Mesendoderm (in vitro differentiated cells): Measurements from ENCODE around the gene ZNF799. TPM values are rescaled to one million over a fixed set of nuclear protein-coding genes. Genes with fewer than 3 reads are reported as not detected.
"Not testable (repeated sequence)": the region's sequence is repeated elsewhere in the genome, so short reads cannot be mapped to it uniquely, and the experiment has no call there.

Source experiments
- DNase-seq: peaks from one replicate; pipeline ENCODE4 v3.0.0; 2013
- H2AK5ac ChIP-seq: 2 replicates; pipeline ENCODE4 v1.6.1; 2013; ENCODE audit warnings: low read length, inconsistent platforms
- H2BK120ac ChIP-seq: 2 replicates; pipeline ENCODE4 v1.6.1; 2013; ENCODE audit warnings: low read depth, mild to moderate bottlenecking, low read length, moderate library complexity, mixed read lengths
- H2BK15ac ChIP-seq: replicated peaks from 2 replicates; pipeline ENCODE4 v1.6.1; 2013; ENCODE audit warnings: low read depth, mild to moderate bottlenecking, moderate library complexity
- H2BK5ac ChIP-seq: 2 replicates; pipeline ENCODE4 v1.6.1; 2013; ENCODE audit warnings: low read length, inconsistent platforms
- H3K18ac ChIP-seq: 2 replicates; pipeline ENCODE4 v1.6.1; 2013; ENCODE audit warnings: mild to moderate bottlenecking, low read length, mixed read lengths
- H3K23ac ChIP-seq: one replicate; pipeline ENCODE4 v1.6.1; 2013; ENCODE audit warnings: low read length
- H3K27ac ChIP-seq: 2 replicates; pipeline ENCODE4 v1.5.1; 2013; ENCODE audit warnings: low read depth, mild to moderate bottlenecking, inconsistent platforms, low read length, moderate library complexity
- H3K27me3 ChIP-seq: 2 replicates; pipeline ENCODE4 v1.6.1; 2013; ENCODE audit warnings: low read length, control low read depth, mild to moderate bottlenecking, inconsistent platforms; ENCODE audit not compliant: insufficient read depth, poor library complexity
- H3K36me3 ChIP-seq: 2 replicates; pipeline ENCODE4 v1.6.1; 2013; ENCODE audit warnings: low read length, inconsistent platforms; ENCODE audit not compliant: control insufficient read depth, insufficient read depth
- H3K4ac ChIP-seq: one replicate; pipeline ENCODE4 v1.6.1; 2013; ENCODE audit warnings: low read depth, mild to moderate bottlenecking, low read length, moderate library complexity
- H3K4me1 ChIP-seq: 2 replicates; pipeline ENCODE4 v1.6.1; 2013; ENCODE audit warnings: low read depth, low read length, inconsistent platforms; ENCODE audit not compliant: control insufficient read depth
- H3K4me2 ChIP-seq: 2 replicates; pipeline ENCODE4 v1.6.1; 2013; ENCODE audit warnings: low read length
- H3K4me3 ChIP-seq: 2 replicates; pipeline ENCODE4 v1.5.1; 2013; ENCODE audit warnings: mild to moderate bottlenecking, low read length
- H3K56ac ChIP-seq: one replicate; pipeline ENCODE4 v1.6.1; 2013; ENCODE audit warnings: low read length
- H3K79me1 ChIP-seq: 2 replicates; pipeline ENCODE4 v1.6.1; 2013; ENCODE audit warnings: low read length, inconsistent platforms
- H3K79me2 ChIP-seq: 2 replicates; pipeline ENCODE4 v1.6.1; 2013; ENCODE audit warnings: mild to moderate bottlenecking, low read length; ENCODE audit not compliant: control insufficient read depth, insufficient read depth
- H3K9ac ChIP-seq: 2 replicates; pipeline ENCODE4 v1.6.1; 2013; ENCODE audit warnings: low read length, inconsistent platforms
- H4K5ac ChIP-seq: one replicate; pipeline ENCODE4 v1.6.1; 2013; ENCODE audit warnings: low read length
- H4K8ac ChIP-seq: one replicate; pipeline ENCODE4 v1.6.1; 2013; ENCODE audit warnings: low read depth, mild to moderate bottlenecking, control low read depth, low read length, moderate library complexity
- WGBS: extraction: QIAGEN DNeasy Blood & Tissue Kit; methylation state at CpG from one replicate; pipeline ENCODE4 v1.1.7; 2013; ENCODE audit warnings: low lambda C conversion rate, missing lambda C conversion rate; ENCODE audit not compliant: insufficient coverage; ENCODE audit errors: extremely low coverage; 5-methylcytosine and 5-hydroxymethylcytosine counted together
- polyA plus RNA-seq, 2 experiments: library from polyadenylated mRNA; stranded (reverse); fragments of 200-250 nt; gene quantifications; one replicate each; pipeline ENCODE4 v1.2.3, GENCODE V29; 2013

Gene ZNF799
- 1.4 TPM for polyA plus RNA-seq (2013, experiment 1 of 2)
- 1.3 TPM for polyA plus RNA-seq (2013, experiment 2 of 2)

DNA sequence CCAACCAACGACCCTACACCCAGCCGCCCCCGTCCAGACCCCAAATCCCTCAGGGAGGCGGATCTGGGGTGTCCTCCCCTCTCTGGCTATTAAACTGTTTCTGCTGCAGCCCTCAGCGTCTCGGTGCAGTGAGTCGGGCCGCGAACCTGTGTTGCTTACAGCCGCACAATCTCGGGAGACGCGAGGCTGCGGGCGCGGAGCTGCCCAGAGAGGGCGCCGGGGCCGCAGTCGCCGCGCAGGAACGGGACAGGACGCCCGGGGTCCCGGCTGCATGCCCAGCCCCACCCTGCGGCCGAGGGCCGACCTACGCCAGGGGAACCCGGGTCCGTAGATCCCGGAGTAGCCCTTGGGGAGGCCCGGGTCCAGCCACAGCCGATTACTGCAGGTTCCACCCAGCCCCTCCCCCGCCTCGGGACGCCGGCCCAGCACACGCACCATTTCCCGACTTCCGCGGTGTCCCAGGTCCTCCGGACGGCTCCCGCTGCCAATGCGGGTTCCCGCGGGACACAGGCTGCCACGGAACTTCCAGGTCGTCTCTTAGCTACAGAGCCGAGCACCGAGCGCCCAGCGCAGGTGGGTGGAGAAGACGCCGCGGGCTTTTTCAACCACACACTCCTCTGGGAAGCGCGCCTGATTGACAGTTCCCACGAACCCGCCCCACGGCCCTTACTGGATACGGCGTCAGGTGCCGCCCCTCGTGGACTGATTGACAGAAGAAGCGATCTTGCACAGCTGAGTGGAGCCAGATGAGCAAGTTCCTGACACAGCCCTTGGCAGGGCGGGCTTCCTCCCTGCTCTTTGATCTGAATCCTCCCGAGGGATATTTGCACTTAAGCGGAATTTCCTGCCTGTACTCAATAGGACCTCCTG, at the start of gene ZNF799:
ZNF799 (minus strand) TSS at position 639 of the 870 bp plus-strand sequence; CDS start at position 438, 201 bp downstream.
- Histone ChIP-seq H3K27me3 (no peaks in the 10 kb centered on the region), H3K79me2 (no peaks in the 10 kb centered on the region), H3K23ac (no peak within 1 kb of the TSS), H3K79me1 (no peaks in the 10 kb centered on the region), H3K4me2 (peak within 1 kb of the TSS; percentile 61), H2BK15ac (no peak within 1 kb of the TSS), H2BK120ac (no peak within 1 kb of the TSS), H3K27ac (peak within 1 kb of the TSS; percentile 73), H3K4ac (no peak within 1 kb of the TSS), H2BK5ac (no peak within 1 kb of the TSS), H3K4me3 (peak within 1 kb of the TSS; percentile 30), H4K8ac (no peak within 1 kb of the TSS), H2AK5ac (no peak within 1 kb of the TSS), H3K18ac (no peak within 1 kb of the TSS), H3K36me3 (no peaks in the 10 kb centered on the region), H3K4me1 (no peaks in the 10 kb centered on the region), H3K56ac (peak within 1 kb of the TSS; percentile 75), H4K5ac (no peak within 1 kb of the TSS), H3K9ac (peak within 1 kb of the TSS; percentile 73)
- peak; percentile 97 for DNase-seq
- no CpG with 5 or more reads among the region's 71 CpGs for WGBS

DNA sequence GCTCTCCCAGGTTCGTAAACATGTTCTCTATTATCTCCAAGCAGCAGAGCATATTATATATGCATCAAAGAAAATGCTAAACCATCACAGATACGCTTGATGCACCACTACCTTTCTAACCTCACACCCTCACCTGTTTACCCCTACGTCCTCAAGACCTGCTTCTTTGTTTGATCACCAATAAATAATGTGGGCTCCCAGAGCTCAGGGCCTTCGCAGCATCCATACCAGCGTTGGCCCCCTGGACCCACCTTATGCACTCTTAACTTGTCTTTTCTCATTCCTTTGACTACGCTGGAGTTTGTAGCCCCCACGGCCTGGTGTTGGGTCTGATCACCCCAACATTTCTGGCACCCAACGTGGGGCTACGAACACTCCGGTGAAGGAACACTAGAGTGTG, 49.8 kb upstream of the ZNF799 start:
- no CpG with 5 or more reads among the region's 10 CpGs for WGBS

DNA sequence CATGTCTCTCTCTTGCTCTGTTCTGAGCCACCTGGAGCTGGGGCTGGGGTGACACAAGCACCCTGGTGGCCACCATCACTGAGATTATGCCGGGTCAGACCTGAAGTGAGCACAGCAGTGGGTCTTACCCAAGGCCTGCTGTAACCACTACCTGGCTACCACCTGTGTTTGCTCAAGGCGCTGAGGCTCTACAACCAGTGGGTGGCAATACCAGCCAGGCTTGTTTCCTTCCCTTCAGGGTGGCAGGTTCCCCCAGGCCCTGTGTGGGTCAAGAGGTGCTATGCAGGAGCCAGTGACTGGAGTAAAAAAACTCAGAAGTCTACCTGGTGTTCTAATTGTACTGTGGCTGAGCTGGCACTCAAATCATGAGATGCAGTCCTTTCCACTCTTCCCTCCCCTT, 47.7 kb upstream of the ZNF799 start:
- H2AK5ac ChIP-seq: no peak overlapping the region
- no peak overlapping the region for H3K23ac ChIP-seq
- H2BK5ac ChIP-seq: no peak overlapping the region
- H4K5ac ChIP-seq: no peak overlapping the region
- no peaks in the 10 kb centered on the region for H3K4me1 ChIP-seq
- H3K4me2 ChIP-seq: no peak overlapping the region
- no peaks in the 10 kb centered on the region for H3K79me2 ChIP-seq
- no peak overlapping the region for H2BK120ac ChIP-seq
- no peaks in the 10 kb centered on the region for H3K79me1 ChIP-seq
- no peak overlapping the region for H3K27ac ChIP-seq
- no peaks in the 10 kb centered on the region for H3K36me3 ChIP-seq
- no CpG with 5 or more reads among the region's 2 CpGs for WGBS
- H3K9ac ChIP-seq: no peak overlapping the region
- no peak overlapping the region for H3K18ac ChIP-seq
- DNase-seq: no peak
- no peak overlapping the region for H2BK15ac ChIP-seq
- H3K4ac ChIP-seq: no peak overlapping the region
- no peak overlapping the region for H3K4me3 ChIP-seq
- no peak overlapping the region for H4K8ac ChIP-seq
- H3K27me3 ChIP-seq: no peaks in the 10 kb centered on the region
- H3K56ac ChIP-seq: no peak overlapping the region

More for the DNA sequence above, 49.8 kb upstream of the ZNF799 start:
- Histone ChIP-seq H3K27me3 (no peaks in the 10 kb centered on the region), H3K18ac (no peak overlapping the region), H3K4me1 (no peaks in the 10 kb centered on the region), H2BK15ac (no peak overlapping the region), H3K23ac (no peak overlapping the region), H4K5ac (no peak overlapping the region), H3K79me1 (no peaks in the 10 kb centered on the region), H2BK5ac (no peak overlapping the region), H3K56ac (no peak overlapping the region), H3K79me2 (no peaks in the 10 kb centered on the region), H3K4ac (no peak overlapping the region), H3K4me3 (no peak overlapping the region), H2BK120ac (no peak overlapping the region), H3K27ac (no peak overlapping the region), H3K9ac (no peak overlapping the region), H3K36me3 (no peaks in the 10 kb centered on the region), H2AK5ac (no peak overlapping the region), H3K4me2 (no peak overlapping the region), H4K8ac (no peak overlapping the region)
- DNase-seq: no peak

DNA sequence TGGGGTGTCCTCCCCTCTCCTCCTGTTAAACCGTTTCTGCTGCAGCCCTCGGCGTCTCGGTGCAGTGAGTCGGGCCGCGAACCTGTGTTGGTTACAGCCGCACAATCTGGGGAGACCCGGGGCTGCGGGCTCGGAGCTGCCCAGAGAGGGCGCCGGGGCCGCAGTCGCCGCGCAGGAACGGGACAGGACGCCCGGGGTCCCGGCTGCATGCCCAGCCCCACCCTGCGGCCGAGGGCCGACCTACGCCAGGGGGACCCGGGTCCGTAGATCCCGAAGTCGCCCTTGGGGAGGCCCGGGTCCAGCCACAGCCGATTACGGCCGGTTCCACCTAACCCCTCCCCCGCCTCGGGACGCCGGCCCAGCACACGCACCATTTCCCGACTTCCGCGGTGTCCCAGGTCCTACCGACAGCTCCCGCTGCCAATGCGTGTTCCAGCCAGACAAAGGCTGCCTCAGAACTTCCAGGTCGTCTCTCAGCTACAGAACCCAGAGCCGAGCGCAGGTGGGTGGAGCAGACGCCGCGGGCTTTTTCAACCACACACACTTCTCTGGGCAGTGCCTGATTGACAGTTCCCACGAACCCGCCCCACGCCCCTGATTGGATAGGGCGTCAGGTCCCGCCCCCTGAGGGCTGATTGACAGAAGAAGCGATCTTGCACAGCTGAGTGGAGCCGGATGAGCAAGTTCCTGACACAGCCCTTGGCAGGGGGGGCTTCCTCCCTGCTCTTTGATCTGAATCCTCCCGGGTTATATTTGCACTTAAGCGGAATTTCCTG, 39.7 kb upstream of the ZNF799 start, which contains the start of gene ZNF443:
ZNF443 (minus strand) TSS at position 481 of the 776 bp plus-strand sequence; CDS start at position 374, 107 bp downstream.
- Histone ChIP-seq H3K23ac (no peak within 1 kb of the TSS), H3K9ac (peak within 1 kb of the TSS; percentile 82), H3K4me3 (peak within 1 kb of the TSS; percentile 36), H2BK5ac (no peak within 1 kb of the TSS), H3K79me1 (peaks cover 2% of the 10 kb centered on the region), H2AK5ac (no peak within 1 kb of the TSS), H3K4me1 (no peaks in the 10 kb centered on the region), H3K4me2 (peak within 1 kb of the TSS; percentile 23), H2BK120ac (no peak within 1 kb of the TSS), H3K56ac (peak within 1 kb of the TSS; percentile 94), H4K5ac (no peak within 1 kb of the TSS), H3K18ac (peak within 1 kb of the TSS; percentile 15), H3K36me3 (no peaks in the 10 kb centered on the region), H3K27me3 (no peaks in the 10 kb centered on the region), H4K8ac (no peak within 1 kb of the TSS), H3K27ac (peak within 1 kb of the TSS; percentile 66), H3K79me2 (peaks cover 2% of the 10 kb centered on the region), H3K4ac (peak within 1 kb of the TSS; percentile 37), H2BK15ac (no peak within 1 kb of the TSS)
- DNase-seq: peak; percentile 99
- WGBS: no CpG with 5 or more reads among the region's 59 CpGs

DNA sequence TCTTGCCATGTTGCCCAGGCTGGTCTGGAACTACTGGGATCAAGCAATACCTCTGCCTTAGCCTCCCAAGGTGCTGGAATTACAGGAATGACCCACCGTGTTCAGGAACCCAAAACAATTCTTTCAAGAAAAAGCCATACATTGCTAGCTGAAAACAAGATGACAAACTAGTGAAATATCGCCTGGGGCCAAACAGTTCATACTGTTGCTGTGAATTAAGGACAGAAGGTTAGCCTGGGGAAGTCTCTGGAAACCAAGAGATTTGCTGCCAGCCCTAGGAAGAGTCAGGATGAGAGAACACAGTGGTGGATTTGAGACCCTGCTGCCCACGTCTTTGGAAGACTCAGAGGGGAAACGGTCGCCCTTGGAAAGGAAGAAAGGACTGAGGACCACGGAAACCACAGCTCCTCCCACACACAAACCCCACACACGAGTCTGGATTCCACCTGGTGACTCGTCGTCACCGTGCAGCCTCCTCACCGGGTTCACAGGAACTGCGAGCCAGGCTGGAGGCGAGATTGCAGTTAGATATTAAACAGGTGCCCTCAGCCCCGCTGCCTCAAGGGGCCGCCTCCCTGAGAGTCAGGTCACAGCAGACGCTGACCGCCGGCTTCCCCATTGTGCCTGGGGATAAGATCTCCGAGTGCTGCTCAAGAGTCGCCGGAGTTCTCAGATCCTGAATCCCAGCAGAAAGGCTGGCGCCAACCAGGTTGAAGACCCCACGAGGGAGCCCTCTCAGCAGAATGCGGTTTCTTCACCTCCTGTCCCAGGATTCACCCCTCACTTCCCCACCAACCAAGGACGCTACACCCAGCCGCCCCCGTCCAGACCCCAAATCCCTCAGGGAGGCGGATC, 38.8 kb upstream of the ZNF799 start:
- H3K4me1 ChIP-seq, H3K36me3 ChIP-seq, H2AK5ac ChIP-seq, H3K27me3 ChIP-seq, H2BK15ac ChIP-seq, H4K5ac ChIP-seq, H3K23ac ChIP-seq, H3K79me2 ChIP-seq, H2BK5ac ChIP-seq, H2BK120ac ChIP-seq, H3K79me1 ChIP-seq, H4K8ac ChIP-seq: not testable (repeated sequence)
- WGBS: no CpG with 5 or more reads among the region's 28 CpGs
- Histone ChIP-seq H3K56ac (peak overlapping the region; percentile 94), H3K4me2 (peak overlapping the region; percentile 23), H3K4ac (peak overlapping the region; percentile 37), H3K9ac (peak overlapping the region; percentile 82), H3K18ac (peak overlapping the region; percentile 15), H3K4me3 (peak overlapping the region; percentile 36), H3K27ac (peak overlapping the region; percentile 66)
- DNase-seq: peak; percentile 77
